Activated CD4-positive, alpha-beta T cell treated with anti-CD3 and anti-CD28 coated beads for 36 hours (primary cell): ENCODE results near the gene NAB2. TPM values are rescaled to one million over a fixed set of nuclear protein-coding genes. Genes with fewer than 3 reads are reported as not detected.

Experiments
- total RNA-seq, 2 experiments: library from RNA; stranded (reverse); gene quantifications; one replicate each; pipeline ENCODE4 v1.2.3, GENCODE V29; 2021

Gene NAB2
- total RNA-seq, 2 experiments from 2014 or later, result 46.8 to 48.6 TPM

Other genes starting within 250 kb of the NAB2 start
- not detected for gene SDR9C7, start 154.7 kb upstream of the NAB2 start, total RNA-seq
- under 1 TPM; 0.18 to 0.32 TPM for gene RDH16, start 131.5 kb upstream of the NAB2 start, total RNA-seq
- 1 to 10 TPM; 6.4 to 6.6 TPM for gene ZBTB39, start 82.6 kb upstream of the NAB2 start, total RNA-seq
- under 1 TPM; 0.37 to 0.63 TPM for gene TAC3, start 72.6 kb upstream of the NAB2 start, total RNA-seq
- 1 to 10 TPM; 2.4 to 2.6 TPM for gene MYO1A, start 39.0 kb upstream of the NAB2 start, total RNA-seq
- gene NEMP1, start 10.3 kb upstream of the NAB2 start, total RNA-seq, result 10 to 100 TPM; 79.0 to 81.1 TPM
- gene STAT6, start 22.2 kb downstream of the NAB2 start, total RNA-seq, result 100 to 1,000 TPM; 250 to 288 TPM
- 1 to 10 TPM; 1.8 to 2.7 TPM for gene LRP1, start 39.4 kb downstream of the NAB2 start, total RNA-seq
- gene LRP1-AS, start 58.5 kb downstream of the NAB2 start, total RNA-seq, result not detected
- gene NXPH4, start 127.7 kb downstream of the NAB2 start, total RNA-seq, result under 1 TPM; 0.41 to 0.51 TPM
- gene SHMT2, start 140.6 kb downstream of the NAB2 start, total RNA-seq, result 100 to 1,000 TPM; 436 to 487 TPM
- 1 to 10 TPM; 2.5 to 2.8 TPM for gene STAC3, start 162.1 kb downstream of the NAB2 start, total RNA-seq